ENCODE results near the gene HSPA5.

HSPA5 gene

GRCh38 chr9:125277411-125277810, 36.3 kb upstream of the HSPA5 start:
- no peak overlapping the region for H3K9ac ChIP-seq (ENCODE audit: low read depth, low read length, poor library complexity)
- H4K8ac ChIP-seq (ENCODE audit: low read depth, low read length): no peak overlapping the region
- no peak overlapping the region for H3K27ac ChIP-seq (replicated peaks; ENCODE audit: low read length)
- no peak overlapping the region for H3K23ac ChIP-seq (ENCODE audit: low read depth, low read length, poor library complexity)
- H3K4me3 ChIP-seq (ENCODE audit: low read length in 2 of 2): no peak overlapping the region
- H3K14ac ChIP-seq (ENCODE audit: low read length): no peak overlapping the region
- H3K4me1 ChIP-seq (ENCODE audit: control insufficient read depth in 2 of 2, insufficient read depth in 1 of 2, low read depth in 1 of 2, low read length in 2 of 2): no peaks in the 10 kb centered on the region
- H3K36me3 ChIP-seq (replicated peaks in 1 of 2; ENCODE audit: control insufficient read depth in 2 of 2, insufficient read depth in 2 of 2, low read length in 2 of 2): peaks cover 0 to under 1% of the 10 kb centered on the region in 2 donors
- no peak overlapping the region for H3K4me2 ChIP-seq (ENCODE audit: insufficient read depth, low read length, poor library complexity, severe bottlenecking)
- H2BK15ac ChIP-seq (ENCODE audit: low read length): no peak overlapping the region
- H2BK5ac ChIP-seq (ENCODE audit: low read length): no peak overlapping the region
- no peaks in the 10 kb centered on the region for H3K9me3 ChIP-seq (replicated peaks in 1 of 2; ENCODE audit: control insufficient read depth in 2 of 2, insufficient read depth in 1 of 2, low read depth in 1 of 2, low read length in 2 of 2)
- H2BK120ac ChIP-seq (ENCODE audit: low read depth, low read length): no peak overlapping the region
- no peak overlapping the region for H2BK12ac ChIP-seq (ENCODE audit: low read length)
- H2AK5ac ChIP-seq (ENCODE audit: low read depth, low read length): no peak overlapping the region
- no peak for DNase-seq (ENCODE audit: low spot score)
- H4K91ac ChIP-seq (ENCODE audit: low read depth, low read length, poor library complexity): no peak overlapping the region
- no peak overlapping the region for H2AFZ ChIP-seq (ENCODE audit: low read length)
- H3K4ac ChIP-seq (ENCODE audit: low read length): no peak overlapping the region
- H3K79me1 ChIP-seq (ENCODE audit: low read depth, low read length): peaks cover 2% of the 10 kb centered on the region
- no peaks in the 10 kb centered on the region for H3K27me3 ChIP-seq (ENCODE audit: control insufficient read depth in 3 of 3, insufficient read depth in 3 of 3, low read depth in 1 of 3, low read length in 3 of 3)
- no peak overlapping the region for H3K18ac ChIP-seq (ENCODE audit: low read length)

- H2AFZ ChIP-seq (ENCODE audit: low read length): no peak overlapping the region
- H3K27ac ChIP-seq (replicated peaks; ENCODE audit: low read length): no peak overlapping the region
- H2BK5ac ChIP-seq (ENCODE audit: low read length): no peak overlapping the region
- no peaks in the 10 kb centered on the region for H3K9me3 ChIP-seq (replicated peaks in 1 of 2; ENCODE audit: control insufficient read depth in 2 of 2, insufficient read depth in 1 of 2, low read depth in 1 of 2, low read length in 2 of 2)
- no peak overlapping the region for H3K23ac ChIP-seq (ENCODE audit: low read depth, low read length, poor library complexity)
- H3K4me2 ChIP-seq (ENCODE audit: insufficient read depth, low read length, poor library complexity, severe bottlenecking): no peak overlapping the region
- H3K14ac ChIP-seq (ENCODE audit: low read length): no peak overlapping the region
- no peak overlapping the region for H3K4ac ChIP-seq (ENCODE audit: low read length)
- no peak overlapping the region for H4K91ac ChIP-seq (ENCODE audit: low read depth, low read length, poor library complexity)
- no peak overlapping the region for H2BK120ac ChIP-seq (ENCODE audit: low read depth, low read length)
- no peak overlapping the region for H2BK15ac ChIP-seq (ENCODE audit: low read length)
- no peak overlapping the region for H4K8ac ChIP-seq (ENCODE audit: low read depth, low read length)
- peaks cover 2% of the 10 kb centered on the region for H3K79me1 ChIP-seq (ENCODE audit: low read depth, low read length)
- no peak overlapping the region for H3K18ac ChIP-seq (ENCODE audit: low read length)
- DNase-seq (ENCODE audit: low spot score): no peak
- H2BK12ac ChIP-seq (ENCODE audit: low read length): no peak overlapping the region
- H3K27me3 ChIP-seq (ENCODE audit: control insufficient read depth in 3 of 3, insufficient read depth in 3 of 3, low read depth in 1 of 3, low read length in 3 of 3): no peaks in the 10 kb centered on the region
- no CpG with 5 or more reads among the region's 4 CpGs for WGBS, 2 donors (ENCODE audit: extremely low coverage in 2 of 2, insufficient read length in 2 of 2, insufficient replicate concordance in 1 of 2)
- H2AK5ac ChIP-seq (ENCODE audit: low read depth, low read length): no peak overlapping the region
- H3K36me3 ChIP-seq (replicated peaks in 1 of 2; ENCODE audit: control insufficient read depth in 2 of 2, insufficient read depth in 2 of 2, low read length in 2 of 2): peaks cover 0 to 4% of the 10 kb centered on the region in 2 donors
- no peaks in the 10 kb centered on the region for H3K4me1 ChIP-seq (ENCODE audit: control insufficient read depth in 2 of 2, insufficient read depth in 1 of 2, low read depth in 1 of 2, low read length in 2 of 2)
- H3K4me3 ChIP-seq (ENCODE audit: low read length in 2 of 2): no peak overlapping the region
- no peak overlapping the region for H3K9ac ChIP-seq (ENCODE audit: low read depth, low read length, poor library complexity)
Observed at GRCh38 chr9:125276771-125277170, 35.6 kb upstream of the HSPA5 start.

- Histone ChIP-seq H3K27ac (replicated peaks; ENCODE audit: low read length) (no peak overlapping the region), H4K91ac (ENCODE audit: low read depth, low read length, poor library complexity) (no peak overlapping the region), H3K23ac (ENCODE audit: low read depth, low read length, poor library complexity) (no peak overlapping the region), H3K27me3 (ENCODE audit: control insufficient read depth in 3 of 3, insufficient read depth in 3 of 3, low read depth in 1 of 3, low read length in 3 of 3) (no peaks in the 10 kb centered on the region), H3K9ac (ENCODE audit: low read depth, low read length, poor library complexity) (no peak overlapping the region), H3K9me3 (replicated peaks in 1 of 2; ENCODE audit: control insufficient read depth in 2 of 2, insufficient read depth in 1 of 2, low read depth in 1 of 2, low read length in 2 of 2) (no peaks in the 10 kb centered on the region), H3K79me1 (ENCODE audit: low read depth, low read length) (no peaks in the 10 kb centered on the region), H3K4me1 (ENCODE audit: control insufficient read depth in 2 of 2, insufficient read depth in 1 of 2, low read depth in 1 of 2, low read length in 2 of 2) (no peaks in the 10 kb centered on the region), H3K4me2 (ENCODE audit: insufficient read depth, low read length, poor library complexity, severe bottlenecking) (no peak overlapping the region), H4K8ac (ENCODE audit: low read depth, low read length) (no peak overlapping the region), H2AK5ac (ENCODE audit: low read depth, low read length) (no peak overlapping the region), H2BK15ac (ENCODE audit: low read length) (no peak overlapping the region), H3K18ac (ENCODE audit: low read length) (no peak overlapping the region), H2BK5ac (ENCODE audit: low read length) (no peak overlapping the region), H2BK120ac (ENCODE audit: low read depth, low read length) (no peak overlapping the region), H3K14ac (ENCODE audit: low read length) (no peak overlapping the region), H3K4ac (ENCODE audit: low read length) (no peak overlapping the region), H3K36me3 (replicated peaks in 1 of 2; ENCODE audit: control insufficient read depth in 2 of 2, insufficient read depth in 2 of 2, low read length in 2 of 2) (peaks cover 0 to 8% of the 10 kb centered on the region in 2 donors), H2AFZ (ENCODE audit: low read length) (no peak overlapping the region), H2BK12ac (ENCODE audit: low read length) (no peak overlapping the region), H3K4me3 (ENCODE audit: low read length in 2 of 2) (no peak overlapping the region)
- no CpG with 5 or more reads among the region's 3 CpGs for WGBS, 2 donors (ENCODE audit: extremely low coverage in 2 of 2, insufficient read length in 2 of 2, insufficient replicate concordance in 1 of 2)
- DNase-seq (ENCODE audit: low spot score): no peak
Observed at GRCh38 chr9:125272697-125273096, 31.6 kb upstream of the HSPA5 start.

- H3K4ac ChIP-seq (ENCODE audit: low read length): no peak overlapping the region
- no peaks in the 10 kb centered on the region for H3K79me1 ChIP-seq (ENCODE audit: low read depth, low read length)
- H2BK120ac ChIP-seq (ENCODE audit: low read depth, low read length): no peak overlapping the region
- no peak overlapping the region for H3K4me2 ChIP-seq (ENCODE audit: insufficient read depth, low read length, poor library complexity, severe bottlenecking)
- no CpG with 5 or more reads among the region's 5 CpGs for WGBS, 2 donors (ENCODE audit: extremely low coverage in 2 of 2, insufficient read length in 2 of 2, insufficient replicate concordance in 1 of 2)
- no peak overlapping the region for H2BK5ac ChIP-seq (ENCODE audit: low read length)
- H2BK15ac ChIP-seq (ENCODE audit: low read length): no peak overlapping the region
- H3K9me3 ChIP-seq (replicated peaks in 1 of 2; ENCODE audit: control insufficient read depth in 2 of 2, insufficient read depth in 1 of 2, low read depth in 1 of 2, low read length in 2 of 2): no peaks in the 10 kb centered on the region
- no peak for DNase-seq (ENCODE audit: low spot score)
- H3K14ac ChIP-seq (ENCODE audit: low read length): no peak overlapping the region
- H3K4me1 ChIP-seq (ENCODE audit: control insufficient read depth in 2 of 2, insufficient read depth in 1 of 2, low read depth in 1 of 2, low read length in 2 of 2): no peaks in the 10 kb centered on the region
- no peak overlapping the region for H3K27ac ChIP-seq (replicated peaks; ENCODE audit: low read length)
- no peak overlapping the region for H3K18ac ChIP-seq (ENCODE audit: low read length)
- H3K36me3 ChIP-seq (replicated peaks in 1 of 2; ENCODE audit: control insufficient read depth in 2 of 2, insufficient read depth in 2 of 2, low read length in 2 of 2): peaks cover 0 to 17% of the 10 kb centered on the region in 2 donors
- no peaks in the 10 kb centered on the region for H3K27me3 ChIP-seq (ENCODE audit: control insufficient read depth in 3 of 3, insufficient read depth in 3 of 3, low read depth in 1 of 3, low read length in 3 of 3)
- no peak overlapping the region for H3K4me3 ChIP-seq (ENCODE audit: low read length in 2 of 2)
- H4K91ac ChIP-seq (ENCODE audit: low read depth, low read length, poor library complexity): no peak overlapping the region
- H3K23ac ChIP-seq (ENCODE audit: low read depth, low read length, poor library complexity): no peak overlapping the region
- H2AFZ ChIP-seq (ENCODE audit: low read length): no peak overlapping the region
- H3K9ac ChIP-seq (ENCODE audit: low read depth, low read length, poor library complexity): no peak overlapping the region
- no peak overlapping the region for H4K8ac ChIP-seq (ENCODE audit: low read depth, low read length)
- H2AK5ac ChIP-seq (ENCODE audit: low read depth, low read length): no peak overlapping the region
- no peak overlapping the region for H2BK12ac ChIP-seq (ENCODE audit: low read length)
Observed at GRCh38 chr9:125271081-125271480, 29.9 kb upstream of the HSPA5 start.

All from neuronal stem cell (in vitro differentiated cells).